IPS DF 6.9 (cell line): ENCODE data around the gene GNAI2.

ENCODE experiments used
- DNase-seq: peaks from one replicate; pipeline ENCODE4 v3.0.0-alpha.2; 2013; ENCODE audit warnings: low read depth, low spot score
- H3K27ac ChIP-seq: one replicate; pipeline ENCODE4 v1.5.1; 2013; ENCODE audit warnings: low read length, control low read depth
- H3K27me3 ChIP-seq: 2 replicates; pipeline ENCODE4 v1.6.1; 2013; ENCODE audit warnings: mild to moderate bottlenecking, low read length; ENCODE audit not compliant: control insufficient read depth, insufficient read depth
- H3K36me3 ChIP-seq: 2 replicates; pipeline ENCODE4 v1.6.1; 2013; ENCODE audit warnings: low read length; ENCODE audit not compliant: control insufficient read depth, insufficient read depth
- H3K4me1 ChIP-seq: 2 replicates; pipeline ENCODE4 v1.6.1; 2013; ENCODE audit warnings: low read length; ENCODE audit not compliant: control insufficient read depth, insufficient read depth
- H3K4me3 ChIP-seq: 2 replicates; pipeline ENCODE4 v1.5.1; 2013; ENCODE audit warnings: mild to moderate bottlenecking, low read length
- H3K9me3 ChIP-seq: 2 replicates; pipeline ENCODE4 v1.6.1; 2013; ENCODE audit warnings: low read length, inconsistent platforms; ENCODE audit not compliant: control insufficient read depth, insufficient read depth
- WGBS: extraction: QIAGEN DNeasy Blood & Tissue Kit; methylation state at CpG from one replicate; pipeline ENCODE4 v1.1.7; 2013; ENCODE audit warnings: mixed read lengths, missing lambda C conversion rate; ENCODE audit not compliant: insufficient read length, insufficient coverage; 5-methylcytosine and 5-hydroxymethylcytosine counted together

GNAI2 gene

DNA sequence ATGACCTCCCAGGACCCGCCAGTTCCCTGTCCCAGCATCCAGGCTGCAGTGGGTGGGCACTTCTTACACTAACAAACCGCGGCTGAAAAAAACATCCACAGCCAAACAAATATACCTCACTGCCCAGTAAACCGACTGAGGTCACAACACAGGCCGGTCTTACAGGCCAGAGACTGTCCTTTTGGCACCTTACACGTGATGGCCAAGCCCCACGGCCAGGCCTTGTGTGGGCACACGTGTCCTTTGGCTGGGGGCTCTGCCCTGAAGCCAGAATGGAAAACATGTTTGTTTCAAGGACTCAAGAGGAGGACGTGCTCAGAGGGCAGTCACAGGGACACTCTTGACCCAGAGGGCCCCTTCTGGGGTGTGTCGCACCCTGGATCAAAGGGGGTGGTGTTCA lies 21.2 kb upstream of the GNAI2 start:
- Histone ChIP-seq H3K27me3 (no peaks in the 10 kb centered on the region), H3K4me1 (peaks cover 2% of the 10 kb centered on the region; the same call in 1 of the 2 replicates), H3K27ac (no peak overlapping the region), H3K4me3 (no peak overlapping the region), H3K9me3 (no peaks in the 10 kb centered on the region), H3K36me3 (no peaks in the 10 kb centered on the region; the same call in 1 of the 2 replicates)
- no CpG with 5 or more reads among the region's 10 CpGs for WGBS
- DNase-seq = no peak

DNA sequence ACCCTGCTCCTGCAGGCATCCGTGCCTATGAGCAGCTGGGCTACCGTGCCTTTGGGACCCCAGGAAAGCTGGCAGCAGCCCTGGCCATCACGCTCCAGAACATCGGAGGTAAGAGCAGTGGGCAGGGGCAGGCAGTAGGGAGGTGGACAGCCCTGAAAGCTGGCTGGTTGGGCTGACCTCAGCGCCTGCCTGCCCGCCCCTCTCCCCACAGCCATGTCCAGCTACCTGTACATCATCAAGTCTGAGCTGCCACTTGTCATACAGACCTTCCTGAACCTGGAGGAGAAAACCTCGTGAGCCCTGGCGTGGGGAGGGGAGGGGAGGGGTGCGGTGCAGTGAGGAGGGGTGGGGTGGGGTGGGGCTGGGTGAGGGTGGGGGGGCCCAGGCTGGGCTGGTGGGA lies 20.5 kb upstream of the GNAI2 start:
- H3K9me3 ChIP-seq = no peaks in the 10 kb centered on the region
- H3K27me3 ChIP-seq = no peaks in the 10 kb centered on the region
- no peak overlapping the region for H3K4me3 ChIP-seq
- DNase-seq = no peak
- peaks cover 2% of the 10 kb centered on the region; the same call in 1 of the 2 replicates for H3K4me1 ChIP-seq
- no CpG with 5 or more reads among the region's 9 CpGs for WGBS
- no peaks in the 10 kb centered on the region; the same call in 1 of the 2 replicates for H3K36me3 ChIP-seq
- no peak overlapping the region for H3K27ac ChIP-seq

- no peaks in the 10 kb centered on the region; the same call in 1 of the 2 replicates for H3K4me1 ChIP-seq
These were observed 18.3 kb upstream of the GNAI2 start for GRCh38 chr3:50217681-50218080.

GRCh38 chr3:50218448-50218847 lies 17.6 kb upstream of the GNAI2 start:
- Histone ChIP-seq H3K4me3 (no peak overlapping the region), H3K9me3 (no peaks in the 10 kb centered on the region), H3K27ac (no peak overlapping the region), H3K4me1 (no peaks in the 10 kb centered on the region; the same call in 1 of the 2 replicates), H3K27me3 (no peaks in the 10 kb centered on the region), H3K36me3 (no peaks in the 10 kb centered on the region; the same call in 1 of the 2 replicates)
- no CpG with 5 or more reads among the region's 17 CpGs for WGBS
- no peak for DNase-seq

More at GRCh38 chr3:50217681-50218080, 18.3 kb upstream of the GNAI2 start:
- WGBS = no CpG with 5 or more reads among the region's 10 CpGs
- Histone ChIP-seq H3K36me3 (no peaks in the 10 kb centered on the region; the same call in 1 of the 2 replicates), H3K9me3 (no peaks in the 10 kb centered on the region), H3K27me3 (no peaks in the 10 kb centered on the region), H3K4me3 (no peak overlapping the region), H3K27ac (no peak overlapping the region)
- DNase-seq = no peak

DNA sequence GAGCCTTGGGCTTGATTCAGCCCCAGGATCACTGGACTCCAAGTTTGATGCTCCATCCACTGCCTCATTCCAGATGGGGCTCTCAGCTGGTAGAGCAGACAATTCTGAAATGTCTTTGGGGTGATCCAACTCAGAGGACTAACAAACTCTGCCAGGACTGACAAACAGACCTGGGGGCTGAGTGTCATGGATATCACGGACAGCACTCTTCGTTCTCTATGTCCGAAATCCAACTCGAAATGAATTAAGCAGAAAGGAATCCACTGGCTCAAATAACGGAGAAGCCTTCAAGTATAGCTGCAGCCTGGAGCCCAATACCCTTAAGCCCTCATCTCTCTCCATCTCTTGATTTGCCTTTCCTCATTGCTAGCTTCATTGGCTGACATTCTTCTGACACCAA lies 16.7 kb upstream of the GNAI2 start:
- H3K27me3 ChIP-seq = no peaks in the 10 kb centered on the region
- no peaks in the 10 kb centered on the region for H3K9me3 ChIP-seq
- H3K36me3 ChIP-seq = no peaks in the 10 kb centered on the region; the same call in 1 of the 2 replicates
- no peaks in the 10 kb centered on the region; the same call in 1 of the 2 replicates for H3K4me1 ChIP-seq
- H3K4me3 ChIP-seq = no peak overlapping the region
- no CpG with 5 or more reads among the region's 5 CpGs for WGBS
- no peak for DNase-seq
- no peak overlapping the region for H3K27ac ChIP-seq

GRCh38 chr3:50220109-50220508 lies 15.9 kb upstream of the GNAI2 start:
- Histone ChIP-seq H3K27me3 (no peaks in the 10 kb centered on the region), H3K27ac (no peak overlapping the region), H3K4me1 (no peaks in the 10 kb centered on the region; the same call in 1 of the 2 replicates), H3K4me3 (no peak overlapping the region), H3K9me3 (no peaks in the 10 kb centered on the region), H3K36me3 (no peaks in the 10 kb centered on the region; the same call in 1 of the 2 replicates)
- no CpG with 5 or more reads among the region's 6 CpGs for WGBS
- DNase-seq = no peak

DNA sequence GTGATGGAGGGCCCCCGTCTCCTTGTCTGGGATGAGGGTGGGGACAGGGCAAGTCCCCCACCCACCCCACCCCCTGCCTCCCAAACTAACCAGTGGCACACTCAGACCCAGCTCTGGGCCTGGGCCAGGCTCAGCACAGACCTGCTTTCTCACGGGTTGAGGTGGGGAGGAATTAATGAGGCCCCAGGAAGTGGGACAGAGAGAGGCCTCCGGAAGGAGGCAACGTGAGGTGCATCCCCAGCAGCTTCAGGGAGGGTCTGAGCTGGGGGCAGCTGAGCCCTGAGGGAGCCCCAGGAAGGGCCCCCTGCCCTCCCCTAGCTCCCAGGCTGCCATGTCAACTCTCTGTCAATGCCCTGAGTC lies 15.0 kb upstream of the GNAI2 start:
- H3K4me1 ChIP-seq = no peaks in the 10 kb centered on the region; the same call in 1 of the 2 replicates
- no peaks in the 10 kb centered on the region for H3K27me3 ChIP-seq
- no peak overlapping the region for H3K27ac ChIP-seq
- no peaks in the 10 kb centered on the region for H3K9me3 ChIP-seq
- no peaks in the 10 kb centered on the region; the same call in 1 of the 2 replicates for H3K36me3 ChIP-seq
- no CpG with 5 or more reads among the region's 4 CpGs for WGBS
- H3K4me3 ChIP-seq = no peak overlapping the region
- no peak for DNase-seq

DNA sequence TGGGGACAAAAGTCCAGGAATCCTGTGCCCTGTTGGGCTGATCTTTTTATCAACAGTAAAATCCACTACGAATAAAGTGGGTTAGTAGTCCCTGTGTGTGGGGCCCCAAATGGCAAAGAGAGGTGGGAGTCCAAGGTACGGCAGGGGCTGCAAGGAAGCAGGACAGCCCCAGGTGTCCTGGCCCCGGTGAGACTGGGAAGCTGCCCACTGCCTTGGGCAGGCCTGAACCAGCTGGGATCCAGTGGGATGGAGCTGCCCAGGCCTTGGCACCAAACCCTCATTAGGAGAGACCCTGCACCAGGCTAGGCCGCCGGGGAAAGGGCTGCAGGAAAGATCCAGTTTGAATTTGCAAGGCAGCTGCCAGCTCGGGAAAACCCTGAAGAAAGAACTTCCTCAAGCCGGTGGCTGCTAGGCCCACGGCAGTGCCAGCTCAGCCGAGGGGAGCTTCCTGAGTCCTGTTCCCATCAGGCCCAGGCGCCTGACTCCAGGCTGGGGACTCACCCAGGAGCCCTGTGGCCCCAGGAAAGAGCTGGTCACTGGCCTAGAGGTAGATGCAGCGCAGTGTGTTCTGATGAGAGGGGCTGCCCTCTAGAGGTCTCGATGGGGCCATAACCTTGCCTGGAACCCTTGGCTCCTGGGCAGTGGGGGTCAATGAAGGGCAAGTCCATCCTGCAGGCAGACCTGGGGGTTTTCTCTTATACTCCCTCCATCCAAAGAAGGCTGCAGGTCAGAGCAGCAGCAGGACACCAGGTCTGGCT lies 14.4 kb upstream of the GNAI2 start:
- no peak overlapping the region for H3K27ac ChIP-seq
- no peak overlapping the region for H3K4me3 ChIP-seq
- no peaks in the 10 kb centered on the region for H3K9me3 ChIP-seq
- WGBS = no CpG with 5 or more reads among the region's 12 CpGs
- no peaks in the 10 kb centered on the region; the same call in 1 of the 2 replicates for H3K36me3 ChIP-seq
- no peak for DNase-seq
- H3K4me1 ChIP-seq = no peaks in the 10 kb centered on the region; the same call in 1 of the 2 replicates
- no peaks in the 10 kb centered on the region for H3K27me3 ChIP-seq

DNA sequence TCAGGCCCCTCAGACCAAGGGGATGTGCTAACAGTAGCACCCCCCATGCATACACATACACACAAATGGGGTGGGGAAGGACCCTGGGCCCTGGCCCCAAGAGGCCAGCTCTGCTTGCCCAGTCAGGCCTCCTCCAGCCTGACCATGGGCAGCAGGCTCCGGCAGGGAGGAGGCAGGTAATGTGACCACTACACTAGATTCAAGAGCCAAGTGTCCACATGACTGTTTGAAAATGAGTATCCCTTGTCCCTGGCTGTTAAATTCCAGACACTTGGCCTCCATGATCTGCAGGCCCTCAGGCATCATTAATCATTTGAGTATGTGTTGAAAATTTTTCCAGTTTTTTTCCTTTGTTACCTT lies 13.9 kb upstream of the GNAI2 start:
- Histone ChIP-seq H3K36me3 (no peaks in the 10 kb centered on the region; the same call in 1 of the 2 replicates), H3K9me3 (no peaks in the 10 kb centered on the region), H3K27me3 (no peaks in the 10 kb centered on the region), H3K27ac (no peak overlapping the region), H3K4me1 (no peaks in the 10 kb centered on the region; the same call in 1 of the 2 replicates), H3K4me3 (no peak overlapping the region)
- WGBS = no CpG with 5 or more reads among the region's 1 CpG
- no peak for DNase-seq

DNA sequence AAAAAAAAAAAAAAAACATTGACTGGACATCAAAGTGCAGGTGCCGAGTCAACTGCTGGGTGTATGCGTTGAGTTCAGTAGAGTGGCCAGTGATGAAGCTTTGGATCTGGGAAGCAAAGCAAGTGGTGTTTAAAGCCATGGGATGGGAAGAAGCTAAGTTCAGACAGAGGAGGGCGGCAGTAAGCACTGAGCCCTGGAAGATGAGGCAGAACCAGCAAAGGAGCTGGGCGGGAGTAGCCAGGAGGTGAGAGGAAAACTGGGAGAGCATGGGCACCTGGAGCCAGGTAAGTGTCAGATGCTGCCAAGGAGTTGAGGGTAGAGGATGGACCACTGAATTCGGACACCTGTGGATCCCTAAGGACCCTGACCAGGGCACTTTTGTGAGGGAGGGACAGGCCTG lies 11.4 kb upstream of the GNAI2 start:
- no peak overlapping the region for H3K4me3 ChIP-seq
- no peaks in the 10 kb centered on the region for H3K36me3 ChIP-seq
- no peak overlapping the region for H3K27ac ChIP-seq
- no peaks in the 10 kb centered on the region for H3K9me3 ChIP-seq
- no peaks in the 10 kb centered on the region for H3K27me3 ChIP-seq
- peaks cover 5% of the 10 kb centered on the region for H3K4me1 ChIP-seq
- no CpG with 5 or more reads among the region's 5 CpGs for WGBS
- no peak for DNase-seq
